Natural killer cell (primary cell): ENCODE data around the gene CDK17. TPM values are rescaled to one million over a fixed set of nuclear protein-coding genes. Genes with fewer than 3 reads are reported as not detected.

ENCODE experiments used
- ATAC-seq, 3 donors: fragments of 150-1000 bp in 2 of 3; fragments of 200-7000 bp in 1 of 3; cut with Tn5 transposase; 1 replicate in 1 of 3; 2 replicates in 2 of 3; pipeline ENCODE4 v1.10.0; 2021; ENCODE audit warnings: mild to moderate bottlenecking in 2 of 3, moderate library complexity in 2 of 3
- DNase-seq, 2 donors: peaks; one replicate each; pipeline versions ENCODE4 v3.0.0 to v3.0.0-alpha.2; 2013 to 2021; ENCODE audit warnings: mixed read lengths in 1 of 2
- H3K27ac ChIP-seq: one replicate; pipeline ENCODE4 v1.5.1; 2013; ENCODE audit warnings: mild to moderate bottlenecking, low read length
- H3K27me3 ChIP-seq: one replicate; pipeline ENCODE4 v1.6.1; 2013; ENCODE audit warnings: low read length; ENCODE audit not compliant: control insufficient read depth, insufficient read depth
- H3K36me3 ChIP-seq: one replicate; pipeline ENCODE4 v1.6.1; 2013; ENCODE audit warnings: low read length; ENCODE audit not compliant: control insufficient read depth, insufficient read depth
- H3K4me1 ChIP-seq: one replicate; pipeline ENCODE4 v1.6.1; 2013; ENCODE audit warnings: low read length; ENCODE audit not compliant: control insufficient read depth, insufficient read depth
- H3K4me3 ChIP-seq: one replicate; pipeline ENCODE4 v1.5.1; 2013; ENCODE audit warnings: low read length
- H3K9me3 ChIP-seq: one replicate; pipeline ENCODE4 v1.6.1; 2013; ENCODE audit warnings: low read length; ENCODE audit not compliant: control insufficient read depth, insufficient read depth
- H3K27ac Mint-ChIP-seq, 2 donors: one replicate each; pipeline ENCODE4 v1.8.0; 2022; ENCODE audit warnings: mild to moderate bottlenecking in 2 of 2, mixed read lengths in 2 of 2, moderate library complexity in 1 of 2
- H3K27me3 Mint-ChIP-seq, 2 donors: one replicate each; pipeline ENCODE4 v1.8.0; 2022; ENCODE audit warnings: low read depth in 2 of 2, mixed read lengths in 2 of 2
- H3K36me3 Mint-ChIP-seq: one replicate; pipeline ENCODE4 v1.8.0; 2022; ENCODE audit warnings: mixed read lengths
- H3K4me1 Mint-ChIP-seq, 2 donors: one replicate each; pipeline ENCODE4 v1.8.0; 2022; ENCODE audit warnings: mixed read lengths in 2 of 2
- H3K4me3 Mint-ChIP-seq: one replicate; pipeline ENCODE4 v1.8.0; 2022; ENCODE audit warnings: mild to moderate bottlenecking, moderate library complexity, mixed read lengths
- H3K9me3 Mint-ChIP-seq, 2 donors: one replicate each; pipeline ENCODE4 v1.8.0; 2022; ENCODE audit warnings: mixed read lengths in 2 of 2
- CTCF ChIP-seq: fragments of 200-600 bp; IDR thresholded peaks from one replicate; pipeline ENCODE4 v1.8.0; 2022; ENCODE audit warnings: antibody characterized with exemption
- WGBS: methylation state at CpG from one replicate; pipeline ENCODE4 v1.1.7; 2013; ENCODE audit warnings: missing lambda C conversion rate; ENCODE audit not compliant: insufficient coverage; 5-methylcytosine and 5-hydroxymethylcytosine counted together
- intact Hi-C: fragments of 100-400 bp; cut with micrococcal nuclease; formaldehyde crosslinking; loops from one replicate; pipeline ENCODE4 v1.14.2; 2022
- total RNA-seq, 4 donors: library from RNA; stranded (reverse); fragments of 120-200 nt in 1 of 4; gene quantifications; one replicate each; pipeline versions ENCODE4 v1.2.3 to v1.2.4, GENCODE V29; 2013 to 2022

CDK17 gene
- total RNA-seq, 3 donors from 2014 or later (not counting 1 experiment from before 2014, with no cell fraction given): 199 to 234 (median 232) TPM

- H3K27me3 Mint-ChIP-seq: no peaks in the 10 kb centered on the region
- H3K27ac Mint-ChIP-seq: peak overlapping the region; percentile 78 to 96
- H3K9me3 Mint-ChIP-seq: peaks cover 0 to 2% of the 10 kb centered on the region in 2 donors
- no peak for TF ChIP-seq CTCF
- intact Hi-C loops: no loop called here
- no peaks in the 10 kb centered on the region for H3K27me3 ChIP-seq
- WGBS: 9% methylated on average over 1 of the region's 3 CpGs
- H3K4me1 Mint-ChIP-seq: peaks cover 37 to 38% of the 10 kb centered on the region in 2 donors
- no peak overlapping the region for H3K4me3 ChIP-seq
- ATAC-seq (peak; percentile 49 to 63 (median 56)), DNase-seq (peak; percentile 24 to 72)
- H3K4me1 ChIP-seq: peaks cover 28% of the 10 kb centered on the region
- no peaks in the 10 kb centered on the region for H3K9me3 ChIP-seq
- no peaks in the 10 kb centered on the region for H3K36me3 ChIP-seq
- peak overlapping the region; percentile 15 for H3K27ac ChIP-seq
- no peaks in the 10 kb centered on the region for H3K36me3 Mint-ChIP-seq
- peak overlapping the region; percentile 40 for H3K4me3 Mint-ChIP-seq
Measured at GRCh38 chr12:96441816-96442215, 41.6 kb upstream of the CDK17 start.

GRCh38 chr12:96438330-96438729 lies 38.1 kb upstream of the CDK17 start:
- H3K36me3 ChIP-seq: no peaks in the 10 kb centered on the region
- intact Hi-C loops: no loop called here
- H3K27me3 ChIP-seq: no peaks in the 10 kb centered on the region
- no peak for TF ChIP-seq CTCF
- Mint-ChIP-seq H3K4me1 (peaks cover 22 to 24% of the 10 kb centered on the region in 2 donors), H3K27me3 (no peaks in the 10 kb centered on the region), H3K9me3 (peaks cover 2 to 4% of the 10 kb centered on the region in 2 donors), H3K4me3 (no peak overlapping the region), H3K27ac (peak overlapping the region; percentile 11 to 39), H3K36me3 (no peaks in the 10 kb centered on the region)
- no peak for ATAC-seq
- no peak for DNase-seq
- H3K9me3 ChIP-seq: no peaks in the 10 kb centered on the region
- no peak overlapping the region for H3K4me3 ChIP-seq
- WGBS: 77% methylated on average over 2 of the region's 3 CpGs
- H3K27ac ChIP-seq: no peak overlapping the region
- peaks cover 28% of the 10 kb centered on the region for H3K4me1 ChIP-seq

GRCh38 chr12:96437171-96437445 lies 36.9 kb upstream of the CDK17 start:
- ATAC-seq: no peak
- H3K4me3 ChIP-seq: no peak overlapping the region
- no peaks in the 10 kb centered on the region for H3K9me3 ChIP-seq
- Mint-ChIP-seq H3K27me3 (no peaks in the 10 kb centered on the region), H3K27ac (peak overlapping the region; percentile 59 to 68), H3K9me3 (peaks cover 2 to 4% of the 10 kb centered on the region in 2 donors), H3K36me3 (no peaks in the 10 kb centered on the region), H3K4me3 (no peak overlapping the region), H3K4me1 (peaks cover 14 to 17% of the 10 kb centered on the region in 2 donors)
- H3K27ac ChIP-seq: no peak overlapping the region
- H3K4me1 ChIP-seq: peaks cover 28% of the 10 kb centered on the region
- intact Hi-C loops: no loop called here
- no peak for DNase-seq
- H3K36me3 ChIP-seq: no peaks in the 10 kb centered on the region
- no peak for TF ChIP-seq CTCF
- no peaks in the 10 kb centered on the region for H3K27me3 ChIP-seq
- WGBS: no CpG with 5 or more reads among the region's 1 CpG
